CD4-positive, alpha-beta T cell treated with Interferon gamma for 1 hour (primary cell): Measurements from ENCODE around the gene FGF14.
"Not testable (repeated sequence)": the region's sequence is repeated elsewhere in the genome, so short reads cannot be mapped to it uniquely, and the experiment has no call there.

Experiments
- DNase-seq: peaks from one replicate; pipeline ENCODE4 v3.0.0-alpha.2; 2020

FGF14 gene

DNA sequence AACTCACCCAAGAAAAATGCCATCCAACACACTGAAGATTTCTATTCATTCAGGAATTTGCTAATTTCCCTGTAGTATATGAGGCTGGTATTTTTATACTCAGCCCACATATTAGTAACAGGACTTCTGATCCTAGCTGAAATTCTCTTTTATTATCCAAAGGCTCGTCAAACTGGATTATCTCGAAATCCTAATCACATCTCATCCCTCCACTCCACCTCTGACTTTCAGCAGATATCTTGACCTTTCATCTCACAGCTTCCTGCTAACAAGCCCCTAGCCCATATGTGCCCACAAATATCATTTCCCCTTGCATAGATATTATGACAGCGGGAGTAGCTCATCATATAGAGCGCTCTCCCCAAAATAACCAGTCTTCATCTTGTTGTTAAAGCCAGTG is 279.7 kb downstream of the FGF14 start:
- no peak for DNase-seq

DNA sequence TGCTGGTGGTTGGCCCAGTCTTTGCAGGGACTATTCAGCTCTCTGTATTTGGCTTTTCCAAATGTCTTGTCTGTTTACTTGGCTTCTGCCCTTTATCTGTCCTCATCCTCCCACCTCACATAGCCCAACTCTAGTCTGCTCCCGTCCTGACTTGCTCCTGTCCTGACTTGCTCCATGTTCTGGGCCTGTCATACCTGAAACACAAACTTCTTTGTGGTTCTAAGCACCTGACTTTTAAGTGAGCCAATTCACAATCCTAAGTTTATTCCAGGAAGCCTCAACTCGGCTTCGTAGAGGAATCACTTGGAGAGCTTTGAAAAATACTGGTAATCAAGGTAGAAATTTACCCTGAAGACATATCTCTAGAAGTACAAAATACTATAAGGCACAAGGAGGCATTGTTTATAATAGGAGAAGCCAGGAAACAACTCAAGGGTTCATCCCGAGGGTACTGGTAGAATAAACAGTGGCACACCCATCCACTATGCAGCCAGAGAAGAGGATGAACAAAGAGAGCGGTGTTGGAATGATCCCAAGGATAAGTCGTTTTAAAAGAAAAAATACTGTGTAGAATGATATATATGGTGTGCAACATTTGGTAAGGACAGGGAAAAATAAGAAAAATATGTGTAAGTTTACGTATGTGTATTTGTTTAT is 284.5 kb downstream of the FGF14 start:
- DNase-seq, result no peak

GRCh38 chr13:102103469-102103868 is 298.4 kb downstream of the FGF14 start:
- DNase-seq, result no peak

GRCh38 chr13:102100234-102100633 is 301.6 kb downstream of the FGF14 start:
- DNase-seq, result no peak

- no peak for DNase-seq
These were observed 304.1 kb downstream of the FGF14 start for GRCh38 chr13:102097708-102098107.

DNA sequence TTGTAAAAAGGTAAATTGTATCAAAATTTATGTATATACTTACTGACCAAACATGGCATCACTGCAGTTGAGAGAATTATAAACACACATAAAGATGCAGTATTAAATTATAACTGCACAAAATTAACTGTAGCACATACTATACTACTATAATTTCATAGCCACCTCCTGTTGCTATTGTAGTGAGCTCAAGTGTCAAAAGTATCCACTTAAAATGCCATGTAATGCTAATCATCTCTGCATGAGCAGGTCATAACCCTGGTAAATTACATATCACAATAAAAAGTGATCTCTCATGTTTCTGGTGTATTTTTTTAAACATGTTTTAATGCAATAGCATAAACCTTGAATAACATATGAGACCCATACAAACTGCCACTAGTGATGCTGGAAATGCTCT is 308.6 kb downstream of the FGF14 start:
- not testable (repeated sequence) for DNase-seq

GRCh38 chr13:102091231-102091630 is 310.6 kb downstream of the FGF14 start:
- DNase-seq, result no peak

DNA sequence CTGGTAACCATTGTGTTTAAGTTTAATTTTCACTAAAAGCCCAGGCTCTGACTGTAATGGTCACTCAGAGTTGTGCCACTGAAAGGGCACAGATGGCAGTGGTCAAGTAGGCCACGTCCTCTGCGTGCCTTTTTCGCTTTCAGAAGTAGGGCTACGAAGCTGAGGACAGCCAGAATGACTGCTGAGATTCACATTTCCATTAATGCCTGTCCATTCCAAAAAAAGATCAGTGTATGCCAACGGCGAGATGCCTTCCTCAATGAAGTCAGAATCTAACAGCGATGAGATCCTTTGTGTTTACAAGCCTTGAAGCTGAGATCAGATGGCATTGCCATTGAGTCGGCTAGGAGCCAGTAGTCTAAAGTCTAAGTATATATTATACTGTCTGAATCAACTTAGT is 311.3 kb downstream of the FGF14 start:
- DNase-seq, result no peak

- DNase-seq, result no peak
These were observed 312.1 kb downstream of the FGF14 start for GRCh38 chr13:102089722-102090121.

- no peak for DNase-seq
These were observed 312.7 kb downstream of the FGF14 start for GRCh38 chr13:102089177-102089576.

- no peak for DNase-seq
These were observed 328.6 kb downstream of the FGF14 start for GRCh38 chr13:102073251-102073650.

DNA sequence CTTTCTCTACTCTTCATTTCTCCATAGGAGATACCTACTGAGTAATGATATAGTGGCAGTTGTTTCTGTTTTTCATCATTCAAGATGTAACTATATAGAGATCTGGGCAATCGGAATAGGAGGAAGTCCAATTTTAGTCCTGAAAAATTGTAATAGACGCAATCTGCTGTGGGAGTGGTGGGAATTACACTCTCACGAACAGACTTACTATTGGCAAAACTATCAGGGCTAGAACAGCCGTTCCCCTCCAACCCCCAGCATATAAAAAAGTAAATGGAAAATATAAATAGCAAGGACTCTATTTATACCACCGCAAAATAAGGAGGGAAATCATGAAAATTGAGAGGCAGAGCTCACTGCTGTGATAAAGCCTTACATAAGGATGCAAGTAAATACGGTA is 330.1 kb downstream of the FGF14 start:
- DNase-seq, result no peak

GRCh38 chr13:102068323-102068722 is 333.5 kb downstream of the FGF14 start:
- DNase-seq, result not testable (repeated sequence)

- DNase-seq, result no peak
These were observed 346.6 kb downstream of the FGF14 start for GRCh38 chr13:102055090-102055779.

DNA sequence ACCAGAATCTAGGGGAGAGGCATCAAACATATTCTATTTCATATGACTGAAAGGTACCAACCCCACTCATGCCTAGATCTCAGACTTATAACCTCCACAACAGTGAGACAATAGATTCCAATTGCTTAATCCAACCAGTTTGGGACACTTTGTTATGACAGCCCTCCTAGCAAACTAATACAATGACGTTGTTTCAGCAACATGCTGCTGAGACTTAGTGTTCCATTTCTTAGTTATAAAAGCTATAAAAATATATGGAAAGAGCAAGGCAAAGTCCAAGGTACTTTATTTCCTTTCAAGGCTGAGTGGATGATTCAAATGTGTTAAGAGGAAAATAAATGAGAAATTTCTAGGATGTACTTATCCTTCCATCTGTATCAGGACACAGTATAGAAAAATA is 352.0 kb downstream of the FGF14 start:
- no peak for DNase-seq

DNA sequence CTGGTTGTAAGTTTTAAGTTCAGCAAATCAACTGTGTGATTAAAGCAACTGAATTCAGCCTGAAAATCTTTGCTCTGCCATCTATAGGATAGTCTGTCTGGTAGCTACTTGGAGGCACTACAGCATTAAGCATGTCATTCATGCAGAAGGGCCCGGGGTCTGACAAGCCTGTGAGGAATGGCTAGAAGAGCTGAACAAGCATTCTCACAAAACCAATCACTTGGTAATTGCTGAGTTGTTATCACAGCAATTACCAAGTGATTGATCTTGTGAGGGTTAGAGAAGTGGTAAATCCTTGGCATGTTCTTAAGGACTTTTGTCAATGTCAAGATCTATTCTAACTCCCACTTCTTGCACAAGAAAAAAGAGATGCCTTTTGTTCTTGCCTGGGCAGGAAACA is 356.1 kb downstream of the FGF14 start:
- no peak for DNase-seq

DNA sequence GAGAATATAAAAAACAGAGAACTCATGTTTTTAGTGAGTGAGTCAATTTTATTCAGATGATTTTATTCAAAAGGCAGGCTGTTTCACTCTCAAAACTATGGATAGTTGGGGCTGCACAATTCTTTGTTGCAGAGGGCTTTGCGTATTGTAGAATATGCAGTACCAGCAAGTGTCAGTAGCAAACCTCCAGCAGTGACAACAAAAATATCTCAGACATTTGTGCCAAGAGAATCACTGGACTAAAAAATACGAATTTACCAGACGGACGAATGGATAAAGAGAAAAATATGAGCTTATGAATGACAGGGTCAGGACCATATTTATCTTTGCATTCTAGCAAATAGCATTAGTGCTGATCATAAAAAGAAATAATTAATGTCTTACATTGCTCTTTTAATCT is 359.1 kb downstream of the FGF14 start:
- no peak for DNase-seq

GRCh38 chr13:102041544-102041943 is 360.3 kb downstream of the FGF14 start:
- no peak for DNase-seq

DNA sequence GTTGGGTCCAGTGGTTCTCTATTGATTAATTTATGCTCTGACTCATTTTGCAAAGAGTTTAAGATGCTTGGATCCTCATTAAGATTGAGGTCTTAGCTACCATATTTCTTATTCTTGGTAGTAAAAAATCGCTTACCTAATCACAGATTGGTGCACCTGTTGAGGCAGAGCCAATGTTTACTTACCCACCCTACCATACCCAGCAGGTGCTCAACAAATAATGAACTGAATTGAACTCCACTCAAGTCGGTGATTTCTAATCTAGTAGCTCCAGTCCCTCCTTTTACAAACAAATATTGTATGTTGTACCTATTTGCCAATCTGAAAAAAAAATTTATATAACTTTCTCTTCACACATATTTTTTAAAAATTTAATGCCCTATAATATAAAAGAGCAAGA is 361.0 kb downstream of the FGF14 start:
- DNase-seq, result no peak

- DNase-seq, result no peak
These were observed 362.6 kb downstream of the FGF14 start for GRCh38 chr13:102039264-102039663.

DNA sequence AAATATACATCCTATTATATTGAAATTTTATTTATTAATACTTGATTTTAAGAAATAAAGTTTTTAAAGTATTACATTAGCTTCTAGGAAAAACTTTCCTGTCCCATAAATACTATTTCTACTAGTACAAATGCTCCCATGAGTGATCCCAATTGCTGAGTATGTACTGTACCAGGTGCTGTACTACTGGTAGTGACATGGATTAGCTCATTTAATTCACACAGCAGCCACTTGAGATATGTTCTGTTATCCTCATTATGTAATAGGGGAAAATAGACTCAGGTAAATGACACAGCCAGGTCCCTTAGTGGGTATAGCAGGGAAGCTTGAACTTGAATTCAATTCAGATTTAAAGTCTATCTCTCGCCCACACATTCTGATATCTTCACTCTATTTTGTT is 363.1 kb downstream of the FGF14 start:
- DNase-seq, result no peak

DNA sequence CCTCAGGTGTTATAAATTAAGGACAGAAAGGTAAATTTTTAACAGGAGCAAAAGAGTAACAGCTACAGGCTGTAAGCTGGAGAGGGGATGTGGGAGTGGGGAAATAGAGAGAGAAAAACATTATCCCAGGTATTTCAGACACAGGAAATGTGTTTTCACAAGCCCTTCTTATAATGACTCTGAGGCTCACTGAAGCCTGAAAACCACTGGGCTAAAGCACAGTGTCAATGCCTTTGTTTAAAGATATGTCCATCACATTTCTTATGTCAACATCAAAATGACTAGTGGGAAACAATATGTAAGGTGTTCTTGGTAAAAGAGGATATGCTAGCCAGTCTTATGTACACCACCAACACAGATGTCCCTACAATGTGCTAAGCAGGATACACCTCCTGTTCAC is 365.9 kb downstream of the FGF14 start:
- no peak for DNase-seq

DNA sequence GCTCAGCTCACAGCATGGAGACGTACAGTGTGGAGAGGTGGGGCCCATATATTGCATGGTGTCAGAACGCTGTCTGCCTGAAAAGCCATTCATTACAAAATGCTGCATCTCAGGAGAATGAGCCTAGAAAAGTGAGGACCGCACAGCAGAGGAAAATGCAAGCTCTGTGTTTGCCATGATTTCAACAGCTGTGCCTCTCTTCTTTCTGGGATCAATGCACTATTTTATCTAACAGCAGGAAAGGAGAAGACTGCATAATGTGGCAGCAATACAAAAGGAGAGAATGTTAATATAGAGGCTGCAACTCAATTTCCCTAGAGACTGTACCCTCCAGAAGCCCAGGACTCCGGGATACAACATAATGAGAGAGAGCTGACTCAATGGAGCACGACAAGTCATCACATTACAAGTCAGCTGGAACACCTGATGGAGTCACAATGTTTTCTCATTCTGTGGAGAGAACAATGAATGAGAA is 368.0 kb downstream of the FGF14 start:
- DNase-seq, result no peak

DNA sequence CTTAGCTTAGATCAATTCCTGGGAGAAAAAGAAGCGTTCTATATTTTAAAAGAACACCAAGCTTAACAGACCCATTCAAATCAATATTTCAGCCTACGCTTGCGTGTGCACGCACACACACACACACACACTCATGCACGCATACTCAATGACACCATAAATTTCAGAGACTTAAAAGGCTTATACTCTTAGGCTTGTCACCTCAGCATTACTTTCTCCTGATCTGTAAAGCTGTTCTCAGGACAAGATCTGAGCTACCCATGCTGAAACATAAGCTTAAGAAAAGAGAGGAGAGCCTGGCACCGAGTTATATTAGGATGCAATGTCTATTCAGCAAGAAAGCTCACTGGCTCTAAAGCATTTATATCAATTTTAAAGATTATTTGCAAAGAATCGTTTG is 368.5 kb downstream of the FGF14 start:
- DNase-seq, result no peak

GRCh38 chr13:102028868-102029267 is 373.0 kb downstream of the FGF14 start:
- DNase-seq, result no peak
